ENCODE measurements around the gene CBR1. TPM values are rescaled to one million over a fixed set of nuclear protein-coding genes. Genes with fewer than 3 reads are reported as not detected.

Gene CBR1
- total and polyA plus RNA-seq, 9 of the 15 experiments (the other 6 are each of a cell fraction or from before 2014, with no cell fraction given), result 2.5 to 33.8 (median 15.1) TPM

- peak; percentile 88 for TF ChIP-seq MYC (IDR thresholded peaks at IDR 0.05; ENCODE audit: low read depth, low read length)
- TF ChIP-seq MYC (CRISPR knock-in tag; IDR thresholded peaks at IDR 0.05; ENCODE audit: borderline replicate concordance, low read depth), result peak; percentile 66; the same call in 1 of the 2 replicates
- peak; percentile 8; the same call in 1 of the 2 replicates for TF ChIP-seq OTX1 (CRISPR knock-in tag; IDR thresholded peaks at IDR 0.05)
- peak; percentile 83; the same call in 1 of the 2 replicates for TF ChIP-seq ERF (CRISPR knock-in tag; IDR thresholded peaks at IDR 0.05)
- TF ChIP-seq PML (IDR thresholded peaks at IDR 0.05; ENCODE audit: low read length), result peak; percentile 42; the same call in 1 of the 2 replicates
- peak; percentile 77; the same call in 1 of the 2 replicates for TF ChIP-seq TGIF2 (CRISPR knock-in tag; IDR thresholded peaks at IDR 0.05)
- TF ChIP-seq TCF3 (CRISPR knock-in tag; IDR thresholded peaks at IDR 0.05), result peak; percentile 3; the same call in 1 of the 2 replicates
- TF ChIP-seq, protein P1, sequence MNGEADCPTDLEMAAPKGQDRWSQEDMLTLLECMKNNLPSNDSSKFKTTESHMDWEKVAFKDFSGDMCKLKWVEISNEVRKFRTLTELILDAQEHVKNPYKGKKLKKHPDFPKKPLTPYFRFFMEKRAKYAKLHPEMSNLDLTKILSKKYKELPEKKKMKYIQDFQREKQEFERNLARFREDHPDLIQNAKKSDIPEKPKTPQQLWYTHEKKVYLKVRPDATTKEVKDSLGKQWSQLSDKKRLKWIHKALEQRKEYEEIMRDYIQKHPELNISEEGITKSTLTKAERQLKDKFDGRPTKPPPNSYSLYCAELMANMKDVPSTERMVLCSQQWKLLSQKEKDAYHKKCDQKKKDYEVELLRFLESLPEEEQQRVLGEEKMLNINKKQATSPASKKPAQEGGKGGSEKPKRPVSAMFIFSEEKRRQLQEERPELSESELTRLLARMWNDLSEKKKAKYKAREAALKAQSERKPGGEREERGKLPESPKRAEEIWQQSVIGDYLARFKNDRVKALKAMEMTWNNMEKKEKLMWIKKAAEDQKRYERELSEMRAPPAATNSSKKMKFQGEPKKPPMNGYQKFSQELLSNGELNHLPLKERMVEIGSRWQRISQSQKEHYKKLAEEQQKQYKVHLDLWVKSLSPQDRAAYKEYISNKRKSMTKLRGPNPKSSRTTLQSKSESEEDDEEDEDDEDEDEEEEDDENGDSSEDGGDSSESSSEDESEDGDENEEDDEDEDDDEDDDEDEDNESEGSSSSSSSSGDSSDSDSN (IDR thresholded peaks at IDR 0.05; ENCODE audit: borderline replicate concordance in 1 of 2, low read depth in 2 of 2, low read length in 2 of 2), result no peak
- TF ChIP-seq FOXK1 (CRISPR knock-in tag; IDR thresholded peaks at IDR 0.05; ENCODE audit: borderline replicate concordance), result peak; percentile 77
- TF ChIP-seq, protein P2, sequence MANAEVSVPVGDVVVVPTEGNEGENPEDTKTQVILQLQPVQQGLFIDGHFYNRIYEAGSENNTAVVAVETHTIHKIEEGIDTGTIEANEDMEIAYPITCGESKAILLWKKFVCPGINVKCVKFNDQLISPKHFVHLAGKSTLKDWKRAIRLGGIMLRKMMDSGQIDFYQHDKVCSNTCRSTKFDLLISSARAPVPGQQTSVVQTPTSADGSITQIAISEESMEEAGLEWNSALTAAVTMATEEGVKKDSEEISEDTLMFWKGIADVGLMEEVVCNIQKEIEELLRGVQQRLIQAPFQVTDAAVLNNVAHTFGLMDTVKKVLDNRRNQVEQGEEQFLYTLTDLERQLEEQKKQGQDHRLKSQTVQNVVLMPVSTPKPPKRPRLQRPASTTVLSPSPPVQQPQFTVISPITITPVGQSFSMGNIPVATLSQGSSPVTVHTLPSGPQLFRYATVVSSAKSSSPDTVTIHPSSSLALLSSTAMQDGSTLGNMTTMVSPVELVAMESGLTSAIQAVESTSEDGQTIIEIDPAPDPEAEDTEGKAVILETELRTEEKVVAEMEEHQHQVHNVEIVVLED (CRISPR knock-in tag; IDR thresholded peaks at IDR 0.05), result peak; percentile 74
- no peak for TF ChIP-seq PPARD (CRISPR knock-in tag; IDR thresholded peaks at IDR 0.05)
- TF ChIP-seq POLR2AphosphoS2 (IDR thresholded peaks at IDR 0.05; ENCODE audit: low read length), result no peak
- TF ChIP-seq, protein P3, sequence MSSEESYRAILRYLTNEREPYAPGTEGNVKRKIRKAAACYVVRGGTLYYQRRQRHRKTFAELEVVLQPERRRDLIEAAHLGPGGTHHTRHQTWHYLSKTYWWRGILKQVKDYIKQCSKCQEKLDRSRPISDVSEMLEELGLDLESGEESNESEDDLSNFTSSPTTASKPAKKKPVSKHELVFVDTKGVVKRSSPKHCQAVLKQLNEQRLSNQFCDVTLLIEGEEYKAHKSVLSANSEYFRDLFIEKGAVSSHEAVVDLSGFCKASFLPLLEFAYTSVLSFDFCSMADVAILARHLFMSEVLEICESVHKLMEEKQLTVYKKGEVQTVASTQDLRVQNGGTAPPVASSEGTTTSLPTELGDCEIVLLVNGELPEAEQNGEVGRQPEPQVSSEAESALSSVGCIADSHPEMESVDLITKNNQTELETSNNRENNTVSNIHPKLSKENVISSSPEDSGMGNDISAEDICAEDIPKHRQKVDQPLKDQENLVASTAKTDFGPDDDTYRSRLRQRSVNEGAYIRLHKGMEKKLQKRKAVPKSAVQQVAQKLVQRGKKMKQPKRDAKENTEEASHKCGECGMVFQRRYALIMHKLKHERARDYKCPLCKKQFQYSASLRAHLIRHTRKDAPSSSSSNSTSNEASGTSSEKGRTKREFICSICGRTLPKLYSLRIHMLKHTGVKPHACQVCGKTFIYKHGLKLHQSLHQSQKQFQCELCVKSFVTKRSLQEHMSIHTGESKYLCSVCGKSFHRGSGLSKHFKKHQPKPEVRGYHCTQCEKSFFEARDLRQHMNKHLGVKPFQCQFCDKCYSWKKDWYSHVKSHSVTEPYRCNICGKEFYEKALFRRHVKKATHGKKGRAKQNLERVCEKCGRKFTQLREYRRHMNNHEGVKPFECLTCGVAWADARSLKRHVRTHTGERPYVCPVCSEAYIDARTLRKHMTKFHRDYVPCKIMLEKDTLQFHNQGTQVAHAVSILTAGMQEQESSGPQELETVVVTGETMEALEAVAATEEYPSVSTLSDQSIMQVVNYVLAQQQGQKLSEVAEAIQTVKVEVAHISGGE (CRISPR knock-in tag; IDR thresholded peaks at IDR 0.05), result peak in 1 of 3 experiments; percentile 76; a peak in 2 of 6 replicates
- TF ChIP-seq SP2 (IDR thresholded peaks at IDR 0.05; ENCODE audit: extremely low read depth, low read depth, low read length, poor library complexity, severe bottlenecking), result peak; percentile 23
- TF ChIP-seq USF1 (CRISPR knock-in tag; IDR thresholded peaks at IDR 0.05), result peak; percentile 67; the same call in 1 of the 2 replicates
- TF ChIP-seq KLF1 (tag; IDR thresholded peaks at IDR 0.05), result peak; percentile 96
- peak; percentile 92 for TF ChIP-seq FOXP1 (CRISPR knock-in tag; IDR thresholded peaks at IDR 0.05)
- TF ChIP-seq RBM22 (IDR thresholded peaks at IDR 0.05; ENCODE audit: low read depth, low read length, poor library complexity, severe bottlenecking), result peak; percentile 60
Observed at GRCh38 chr21:36060159-36060921, 9.5 kb upstream of the CBR1 start, which contains the start of gene SETD4 (continued).

Data from K562 (cell line).